Endothelial cell (in vitro differentiated cells): ENCODE measurements around the gene NDUFB5. TPM values are rescaled to one million over a fixed set of nuclear protein-coding genes. Genes with fewer than 3 reads are reported as not detected.

Experiments
- DNase-seq: peaks from one replicate; pipeline ENCODE4 v3.0.0; 2021; ENCODE audit warnings: low spot score
- H3K27ac Mint-ChIP-seq: one replicate; pipeline ENCODE4 v1.8.0; 2021; ENCODE audit warnings: mixed read lengths, inconsistent platforms; ENCODE audit not compliant: unreplicated experiment
- H3K27me3 Mint-ChIP-seq: one replicate; pipeline ENCODE4 v1.8.0; 2021; ENCODE audit warnings: mild to moderate bottlenecking, moderate library complexity, mixed read lengths, inconsistent platforms; ENCODE audit not compliant: unreplicated experiment
- H3K36me3 Mint-ChIP-seq: one replicate; pipeline ENCODE4 v1.8.0; 2021; ENCODE audit warnings: mild to moderate bottlenecking, low read depth, mixed read lengths, inconsistent platforms; ENCODE audit not compliant: unreplicated experiment
- H3K4me1 Mint-ChIP-seq: one replicate; pipeline ENCODE4 v1.8.0; 2021; ENCODE audit warnings: mild to moderate bottlenecking, mixed read lengths, inconsistent platforms; ENCODE audit not compliant: unreplicated experiment
- H3K4me3 Mint-ChIP-seq: one replicate; pipeline ENCODE4 v1.8.0; 2021; ENCODE audit warnings: mild to moderate bottlenecking, mixed read lengths, inconsistent platforms; ENCODE audit not compliant: unreplicated experiment
- H3K9me3 Mint-ChIP-seq: one replicate; pipeline ENCODE4 v1.8.0; 2021; ENCODE audit warnings: mixed read lengths, inconsistent platforms; ENCODE audit not compliant: unreplicated experiment
- total RNA-seq: library from RNA; stranded (reverse); fragmentation: NEBNext Ultra II Directional; extraction: Animal tissue kit (Norgen Biotek cat#: 25700); gene quantifications from one replicate; pipeline ENCODE4 v1.2.1, GENCODE V29; 2021; ENCODE audit not compliant: unreplicated experiment
- TF ChIP-seq, protein P1 (sequence below): fragments of 200-600 bp; sonication (generic); IDR thresholded peaks from one replicate; pipeline ENCODE4 v1.5.0; 2021; ENCODE audit warnings: antibody characterized with exemption; ENCODE audit not compliant: unreplicated experiment

Gene NDUFB5
- total RNA-seq, 1 donor from 2014 or later, result 83.9 TPM

DNA sequence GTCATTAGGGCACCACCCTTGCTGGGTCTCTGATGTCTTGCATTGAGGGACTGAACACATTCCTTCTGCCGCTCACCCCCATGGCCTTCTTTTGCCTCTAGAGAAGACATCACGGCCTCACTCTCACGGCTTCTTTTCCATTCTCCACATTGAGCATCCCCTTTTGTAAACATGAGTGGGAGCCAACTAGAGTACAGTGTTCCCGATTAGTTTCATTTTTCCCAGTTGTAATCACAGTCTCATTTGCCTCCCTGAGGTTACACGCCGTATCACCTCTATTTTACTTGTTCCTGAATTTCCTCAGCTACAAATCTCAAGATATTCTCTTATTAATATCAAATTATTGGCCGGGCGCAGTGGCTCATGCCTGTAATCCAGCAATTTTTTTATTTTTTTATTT is 65.7 kb downstream of the NDUFB5 start:
- Mint-ChIP-seq H3K27me3 (peaks cover 10% of the 10 kb centered on the region), H3K9me3 (no peaks in the 10 kb centered on the region), H3K36me3 (peaks cover 18% of the 10 kb centered on the region), H3K27ac (no peak overlapping the region), H3K4me3 (no peak overlapping the region), H3K4me1 (peaks cover 19% of the 10 kb centered on the region)
- TF ChIP-seq, protein P1, sequence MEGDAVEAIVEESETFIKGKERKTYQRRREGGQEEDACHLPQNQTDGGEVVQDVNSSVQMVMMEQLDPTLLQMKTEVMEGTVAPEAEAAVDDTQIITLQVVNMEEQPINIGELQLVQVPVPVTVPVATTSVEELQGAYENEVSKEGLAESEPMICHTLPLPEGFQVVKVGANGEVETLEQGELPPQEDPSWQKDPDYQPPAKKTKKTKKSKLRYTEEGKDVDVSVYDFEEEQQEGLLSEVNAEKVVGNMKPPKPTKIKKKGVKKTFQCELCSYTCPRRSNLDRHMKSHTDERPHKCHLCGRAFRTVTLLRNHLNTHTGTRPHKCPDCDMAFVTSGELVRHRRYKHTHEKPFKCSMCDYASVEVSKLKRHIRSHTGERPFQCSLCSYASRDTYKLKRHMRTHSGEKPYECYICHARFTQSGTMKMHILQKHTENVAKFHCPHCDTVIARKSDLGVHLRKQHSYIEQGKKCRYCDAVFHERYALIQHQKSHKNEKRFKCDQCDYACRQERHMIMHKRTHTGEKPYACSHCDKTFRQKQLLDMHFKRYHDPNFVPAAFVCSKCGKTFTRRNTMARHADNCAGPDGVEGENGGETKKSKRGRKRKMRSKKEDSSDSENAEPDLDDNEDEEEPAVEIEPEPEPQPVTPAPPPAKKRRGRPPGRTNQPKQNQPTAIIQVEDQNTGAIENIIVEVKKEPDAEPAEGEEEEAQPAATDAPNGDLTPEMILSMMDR, result no peak
- no peak for DNase-seq

- TF ChIP-seq, protein P1, result no peak
- no peak for DNase-seq
- Mint-ChIP-seq H3K27me3 (peaks cover 11% of the 10 kb centered on the region), H3K4me3 (no peak overlapping the region), H3K9me3 (no peaks in the 10 kb centered on the region), H3K36me3 (peaks cover 18% of the 10 kb centered on the region), H3K27ac (peak overlapping the region; percentile 97), H3K4me1 (peaks cover 14% of the 10 kb centered on the region)
These were observed 66.7 kb downstream of the NDUFB5 start for GRCh38 chr3:179671309-179671708.

- Mint-ChIP-seq H3K27me3 (peaks cover 11% of the 10 kb centered on the region), H3K27ac (peak overlapping the region; percentile 97), H3K36me3 (peaks cover 17% of the 10 kb centered on the region), H3K4me3 (peak overlapping the region; percentile 33), H3K4me1 (peaks cover 14% of the 10 kb centered on the region), H3K9me3 (no peaks in the 10 kb centered on the region)
- TF ChIP-seq, protein P1, result no peak
- DNase-seq, result no peak
These were observed 67.2 kb downstream of the NDUFB5 start for GRCh38 chr3:179671747-179672242.

DNA sequence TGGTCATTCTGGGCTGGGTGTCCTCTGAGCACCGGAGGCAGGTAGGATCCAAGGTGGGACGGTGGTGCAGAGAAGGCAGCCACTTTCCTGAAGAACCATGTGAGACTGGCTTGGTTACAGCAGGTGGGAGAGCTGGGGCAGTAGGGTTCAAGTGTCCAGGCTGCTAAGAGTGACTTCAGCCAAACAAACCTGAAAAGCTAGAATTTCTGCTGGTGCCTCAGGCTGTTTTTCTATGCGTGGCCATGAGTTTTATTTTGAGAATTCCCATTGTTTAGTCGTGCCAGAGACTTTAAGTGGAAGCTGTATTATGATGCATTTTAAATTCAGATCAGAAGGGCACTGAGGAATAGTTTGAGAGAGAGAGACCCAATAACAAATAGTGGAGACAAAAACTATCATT is 68.3 kb downstream of the NDUFB5 start:
- TF ChIP-seq, protein P1, result no peak
- Mint-ChIP-seq H3K9me3 (no peaks in the 10 kb centered on the region), H3K36me3 (peaks cover 14% of the 10 kb centered on the region), H3K4me3 (no peak overlapping the region), H3K27me3 (peaks cover 11% of the 10 kb centered on the region), H3K27ac (peak overlapping the region; percentile 69), H3K4me1 (peaks cover 14% of the 10 kb centered on the region)
- DNase-seq, result no peak

DNA sequence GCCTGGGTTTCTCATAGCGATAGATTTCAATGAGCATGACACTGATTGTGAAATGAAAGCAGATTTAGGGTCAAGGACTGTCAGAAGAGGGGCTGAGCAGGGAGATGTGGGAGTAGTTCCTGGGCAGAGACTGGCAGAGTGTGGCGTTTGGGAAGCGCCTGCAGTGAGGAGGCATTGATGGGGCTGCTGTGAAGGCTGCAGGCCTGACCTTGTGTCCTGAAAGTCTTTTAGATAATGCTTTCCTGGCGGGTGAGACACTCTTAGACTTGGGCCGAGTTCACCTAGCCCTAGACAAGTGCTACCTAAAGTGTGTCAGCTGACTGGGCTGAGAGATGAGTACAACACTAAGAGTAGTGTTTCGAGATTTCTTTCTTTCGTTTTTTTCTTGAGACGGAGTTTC is 68.9 kb downstream of the NDUFB5 start:
- no peak overlapping the region for H3K4me3 Mint-ChIP-seq
- peaks cover 11% of the 10 kb centered on the region for H3K27me3 Mint-ChIP-seq
- no peak for DNase-seq
- H3K36me3 Mint-ChIP-seq, result peaks cover 9% of the 10 kb centered on the region
- TF ChIP-seq, protein P1, result no peak
- H3K9me3 Mint-ChIP-seq, result no peaks in the 10 kb centered on the region
- H3K4me1 Mint-ChIP-seq, result peaks cover 14% of the 10 kb centered on the region
- peak overlapping the region; percentile 28 for H3K27ac Mint-ChIP-seq
